ENCODE data around the gene SBDS.

DNA sequence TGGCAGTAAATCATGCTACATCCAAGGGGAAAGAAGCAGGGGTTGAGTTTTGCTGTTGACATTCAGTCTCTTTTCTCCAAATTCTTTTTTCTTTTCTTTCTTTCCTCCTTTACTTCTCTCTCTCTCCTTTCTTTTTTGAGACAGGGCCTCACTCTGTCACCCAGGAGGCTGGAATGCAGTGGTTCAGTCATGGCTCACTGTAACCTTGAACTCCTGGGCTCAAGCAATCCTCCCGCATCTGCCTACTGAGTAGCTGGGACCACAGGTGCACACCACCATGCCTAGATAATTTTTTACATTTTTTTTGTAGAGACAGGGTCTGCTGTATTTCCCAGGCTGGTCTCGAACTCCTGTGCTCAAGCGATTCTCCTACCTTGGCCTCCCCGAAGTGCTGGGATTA lies 35.2 kb downstream of the SBDS start:
- TF ChIP-seq, protein P1, sequence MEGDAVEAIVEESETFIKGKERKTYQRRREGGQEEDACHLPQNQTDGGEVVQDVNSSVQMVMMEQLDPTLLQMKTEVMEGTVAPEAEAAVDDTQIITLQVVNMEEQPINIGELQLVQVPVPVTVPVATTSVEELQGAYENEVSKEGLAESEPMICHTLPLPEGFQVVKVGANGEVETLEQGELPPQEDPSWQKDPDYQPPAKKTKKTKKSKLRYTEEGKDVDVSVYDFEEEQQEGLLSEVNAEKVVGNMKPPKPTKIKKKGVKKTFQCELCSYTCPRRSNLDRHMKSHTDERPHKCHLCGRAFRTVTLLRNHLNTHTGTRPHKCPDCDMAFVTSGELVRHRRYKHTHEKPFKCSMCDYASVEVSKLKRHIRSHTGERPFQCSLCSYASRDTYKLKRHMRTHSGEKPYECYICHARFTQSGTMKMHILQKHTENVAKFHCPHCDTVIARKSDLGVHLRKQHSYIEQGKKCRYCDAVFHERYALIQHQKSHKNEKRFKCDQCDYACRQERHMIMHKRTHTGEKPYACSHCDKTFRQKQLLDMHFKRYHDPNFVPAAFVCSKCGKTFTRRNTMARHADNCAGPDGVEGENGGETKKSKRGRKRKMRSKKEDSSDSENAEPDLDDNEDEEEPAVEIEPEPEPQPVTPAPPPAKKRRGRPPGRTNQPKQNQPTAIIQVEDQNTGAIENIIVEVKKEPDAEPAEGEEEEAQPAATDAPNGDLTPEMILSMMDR (IDR thresholded peaks at IDR 0.05), result no peak
- TF ChIP-seq POLR2A (IDR thresholded peaks at IDR 0.05), result no peak
